ENCODE measurements around the gene EFHD1. TPM values are rescaled to one million over a fixed set of nuclear protein-coding genes. Genes with fewer than 3 reads are reported as not detected.

EFHD1 gene
- total and polyA plus RNA-seq, 9 of the 15 experiments (the other 6 are each of a cell fraction or from before 2014, with no cell fraction given), result 0.66 to 9.1 (median 2.0) TPM

- TF ChIP-seq REST (IDR thresholded peaks at IDR 0.05; ENCODE audit: borderline replicate concordance) (no peak), REST (CRISPR knock-in tag; IDR thresholded peaks at IDR 0.05; ENCODE audit: low read depth) (no peak), PHTF2 (CRISPR knock-in tag; IDR thresholded peaks at IDR 0.05) (no peak), HES1 (IDR thresholded peaks at IDR 0.05; ENCODE audit: low read depth) (no peak), RAD21 (CRISPR knock-in tag; conservative IDR thresholded peaks at IDR 0.05 in 1 of 2, IDR thresholded peaks at IDR 0.05 in 1 of 2) (no peak), PKNOX1 (IDR thresholded peaks at IDR 0.05) (no peak), ZNF197 (CRISPR knock-in tag; IDR thresholded peaks at IDR 0.05; ENCODE audit: low read depth) (no peak), ETV5 (CRISPR knock-in tag; IDR thresholded peaks at IDR 0.05; ENCODE audit: low read depth) (no peak), ZEB2 (IDR thresholded peaks at IDR 0.05) (no peak)
Observed at GRCh38 chr2:232598293-232598692, 35.1 kb upstream of the EFHD1 start (continued).

All from K562 (cell line).